ENCODE results near the gene DNAJC8.

The DNAJC8 gene

DNA sequence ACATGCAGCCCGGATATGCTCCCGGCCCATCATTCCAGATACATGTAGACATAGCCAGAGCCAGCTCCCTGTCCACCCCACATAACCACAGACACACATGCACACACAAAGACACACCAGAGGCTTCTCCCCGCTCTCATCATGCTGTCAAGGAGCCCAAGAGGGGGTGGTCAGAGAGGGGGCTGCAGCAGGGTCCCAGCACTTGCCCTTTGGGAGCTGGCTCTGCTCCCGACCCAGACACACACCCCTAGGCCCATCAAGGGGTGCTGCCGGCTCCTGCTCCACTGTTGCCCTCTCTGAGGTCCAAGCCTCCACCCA lies 58.9 kb downstream of the DNAJC8 start:
- Histone ChIP-seq H3K9me3 (ENCODE audit: insufficient read depth, low read length) (no peaks in the 10 kb centered on the region), H3K36me3 (ENCODE audit: insufficient read depth, insufficient read length, low read length) (no peaks in the 10 kb centered on the region), H3K4me3 (ENCODE audit: insufficient read length, low read depth) (no peak overlapping the region), H3K4me1 (ENCODE audit: insufficient read depth, insufficient read length) (peaks cover 34% of the 10 kb centered on the region), H3K27me3 (ENCODE audit: insufficient read depth, insufficient read length) (no peaks in the 10 kb centered on the region), H3K9ac (ENCODE audit: insufficient read length, low read depth) (peak overlapping the region; percentile 15)
- TF ChIP-seq YY1 (IDR thresholded peaks at IDR 0.05; ENCODE audit: insufficient read depth, insufficient read length) (no peak), ZNF274 (IDR thresholded peaks at IDR 0.05; ENCODE audit: low read depth, low read length) (no peak), SUZ12 (IDR thresholded peaks at IDR 0.05; ENCODE audit: extremely low read depth, insufficient read depth, insufficient read length) (no peak)
- no peak for DNase-seq (ENCODE audit: low read depth, low spot score)

DNA sequence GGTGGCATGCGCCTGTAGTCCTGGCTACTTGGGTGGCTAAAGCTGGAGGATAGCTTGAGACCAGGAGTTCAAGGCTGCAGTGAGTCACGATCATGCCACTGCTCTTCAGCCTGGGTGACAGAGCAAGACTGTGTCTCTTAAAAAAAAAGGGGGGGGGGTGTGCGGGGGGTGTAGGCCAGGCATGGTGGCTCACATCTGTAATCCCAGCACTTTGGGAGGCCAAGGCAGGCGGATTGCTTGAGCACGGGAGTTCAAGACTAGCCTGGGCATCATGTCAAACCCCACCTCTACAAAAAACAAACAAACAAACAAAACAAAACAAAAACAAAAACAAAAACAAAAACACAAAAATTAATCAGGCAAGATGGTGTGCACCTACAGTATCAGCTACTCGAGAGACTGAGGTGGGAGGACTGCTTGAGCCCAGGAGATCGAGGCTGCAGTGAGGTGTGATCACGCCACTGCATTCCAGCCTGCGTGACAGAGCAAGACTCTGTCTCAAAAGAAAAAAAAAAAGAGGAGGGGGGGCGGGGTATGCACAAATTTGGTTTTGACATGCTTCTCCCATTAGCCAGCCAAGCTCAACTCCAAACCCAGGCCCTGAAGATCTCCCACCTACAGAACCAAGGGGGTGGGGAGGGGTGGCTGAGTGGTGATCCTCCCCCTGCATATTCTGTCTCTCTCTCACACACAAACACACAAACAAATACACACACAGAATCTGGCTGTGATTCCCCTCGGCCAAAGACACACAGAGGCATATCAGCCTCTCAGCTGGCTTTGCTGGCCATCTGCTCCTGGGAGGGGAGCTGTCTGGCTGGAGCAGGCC lies 59.5 kb downstream of the DNAJC8 start:
- H3K9ac ChIP-seq (ENCODE audit: insufficient read length, low read depth) = peak overlapping the region; percentile 34

DNA sequence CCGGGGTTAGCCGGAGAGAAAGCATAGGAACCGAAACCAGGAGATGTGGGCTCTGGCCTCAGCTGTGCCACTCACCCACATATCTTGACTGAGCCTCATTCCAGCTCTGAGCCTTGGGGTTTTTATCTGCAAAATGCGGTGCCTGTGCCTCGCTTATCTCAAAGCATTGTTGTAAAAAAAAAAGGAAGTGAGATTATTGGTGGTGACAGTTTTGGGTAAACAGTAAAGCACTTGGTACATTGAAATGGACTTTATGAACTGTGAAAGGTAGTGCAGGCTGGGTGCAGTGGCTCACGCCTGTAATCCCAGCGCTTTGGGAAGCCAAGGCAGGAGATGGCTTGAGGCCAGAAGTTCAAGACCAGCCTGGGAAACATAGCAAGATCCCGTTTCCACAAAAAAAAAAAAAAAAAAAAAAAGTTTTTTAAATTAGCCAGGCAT lies 60.1 kb downstream of the DNAJC8 start:
- Histone ChIP-seq H3K27me3 (ENCODE audit: insufficient read depth, insufficient read length) (no peaks in the 10 kb centered on the region), H3K36me3 (ENCODE audit: insufficient read depth, insufficient read length, low read length) (no peaks in the 10 kb centered on the region), H3K4me3 (ENCODE audit: insufficient read length, low read depth) (no peak overlapping the region), H3K4me1 (ENCODE audit: insufficient read depth, insufficient read length) (peaks cover 29% of the 10 kb centered on the region), H3K9me3 (ENCODE audit: insufficient read depth, low read length) (no peaks in the 10 kb centered on the region), H3K9ac (ENCODE audit: insufficient read length, low read depth) (no peak overlapping the region)
- no peak for DNase-seq (ENCODE audit: low read depth, low spot score)
- no peak for TF ChIP-seq ZNF274 (IDR thresholded peaks at IDR 0.05; ENCODE audit: low read depth, low read length)
- no peak for TF ChIP-seq YY1 (IDR thresholded peaks at IDR 0.05; ENCODE audit: insufficient read depth, insufficient read length)
- TF ChIP-seq SUZ12 (IDR thresholded peaks at IDR 0.05; ENCODE audit: extremely low read depth, insufficient read depth, insufficient read length) = no peak

More for the DNA sequence above, 59.5 kb downstream of the DNAJC8 start:
- Histone ChIP-seq H3K27me3 (ENCODE audit: insufficient read depth, insufficient read length) (no peaks in the 10 kb centered on the region), H3K4me3 (ENCODE audit: insufficient read length, low read depth) (no peak overlapping the region), H3K36me3 (ENCODE audit: insufficient read depth, insufficient read length, low read length) (no peaks in the 10 kb centered on the region), H3K4me1 (ENCODE audit: insufficient read depth, insufficient read length) (peaks cover 32% of the 10 kb centered on the region), H3K9me3 (ENCODE audit: insufficient read depth, low read length) (no peaks in the 10 kb centered on the region)
- DNase-seq (ENCODE audit: low read depth, low spot score) = no peak
- no peak for TF ChIP-seq ZNF274 (IDR thresholded peaks at IDR 0.05; ENCODE audit: low read depth, low read length)
- no peak for TF ChIP-seq YY1 (IDR thresholded peaks at IDR 0.05; ENCODE audit: insufficient read depth, insufficient read length)
- no peak for TF ChIP-seq SUZ12 (IDR thresholded peaks at IDR 0.05; ENCODE audit: extremely low read depth, insufficient read depth, insufficient read length)

DNA sequence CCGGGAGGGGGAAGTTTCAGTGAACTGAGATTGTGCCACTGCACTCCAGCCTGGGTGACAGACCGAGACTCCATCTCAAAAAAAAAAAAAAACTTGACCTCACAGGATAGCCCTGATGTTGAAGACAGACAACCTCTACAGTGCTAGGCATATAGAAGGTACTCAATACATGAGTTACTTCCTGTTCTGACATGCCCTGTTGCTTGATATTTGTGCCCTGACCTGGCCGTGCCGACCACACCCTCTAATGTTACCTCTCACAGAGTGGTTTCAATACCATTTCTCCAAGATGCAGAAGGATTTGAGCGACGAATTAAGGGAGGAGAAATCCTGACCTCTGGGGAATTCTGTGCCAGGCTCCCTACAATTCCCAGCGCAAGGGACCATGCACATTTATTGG lies 61.6 kb downstream of the DNAJC8 start:
- peaks cover 26% of the 10 kb centered on the region for H3K4me1 ChIP-seq (ENCODE audit: insufficient read depth, insufficient read length)
- H3K9ac ChIP-seq (ENCODE audit: insufficient read length, low read depth) = no peak overlapping the region
- no peak for TF ChIP-seq YY1 (IDR thresholded peaks at IDR 0.05; ENCODE audit: insufficient read depth, insufficient read length)
- TF ChIP-seq SUZ12 (IDR thresholded peaks at IDR 0.05; ENCODE audit: extremely low read depth, insufficient read depth, insufficient read length) = no peak
- TF ChIP-seq ZNF274 (IDR thresholded peaks at IDR 0.05; ENCODE audit: low read depth, low read length) = no peak

DNA sequence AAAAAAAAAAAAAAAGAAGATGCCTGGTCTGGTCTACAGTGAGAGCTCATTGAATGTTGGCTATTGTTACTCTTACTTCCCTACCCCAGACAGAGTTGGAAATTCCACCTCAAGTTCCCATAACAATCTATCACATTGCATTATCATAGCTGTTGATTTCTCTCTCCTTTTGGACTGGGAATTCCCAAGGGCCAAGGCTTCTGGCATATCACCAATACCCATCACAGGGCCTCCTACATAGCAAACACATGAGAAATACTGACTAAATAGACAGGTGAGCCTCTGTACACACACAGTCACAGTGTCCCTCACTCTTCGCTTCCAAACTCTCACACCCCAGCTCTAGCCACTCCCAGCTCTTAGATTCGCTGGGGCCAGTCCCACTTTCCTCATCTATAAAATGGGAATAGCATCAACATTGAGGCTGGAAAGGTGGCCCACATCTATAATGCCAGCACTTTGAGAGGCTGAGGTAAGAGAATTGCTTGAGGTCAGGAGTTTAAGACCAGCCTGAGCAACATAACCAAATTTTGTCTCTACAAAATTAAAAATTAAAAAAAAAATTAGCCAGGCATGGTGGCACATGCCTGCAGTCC lies 62.7 kb downstream of the DNAJC8 start:
- TF ChIP-seq SUZ12 (IDR thresholded peaks at IDR 0.05; ENCODE audit: extremely low read depth, insufficient read depth, insufficient read length) (no peak), ZNF274 (IDR thresholded peaks at IDR 0.05; ENCODE audit: low read depth, low read length) (no peak), YY1 (IDR thresholded peaks at IDR 0.05; ENCODE audit: insufficient read depth, insufficient read length) (no peak)
- H3K27me3 ChIP-seq (ENCODE audit: insufficient read depth, insufficient read length) = no peaks in the 10 kb centered on the region
- no peak overlapping the region for H3K9ac ChIP-seq (ENCODE audit: insufficient read length, low read depth)
- H3K36me3 ChIP-seq (ENCODE audit: insufficient read depth, insufficient read length, low read length) = no peaks in the 10 kb centered on the region
- no peaks in the 10 kb centered on the region for H3K9me3 ChIP-seq (ENCODE audit: insufficient read depth, low read length)
- peaks cover 19% of the 10 kb centered on the region for H3K4me1 ChIP-seq (ENCODE audit: insufficient read depth, insufficient read length)
- no peak for DNase-seq (ENCODE audit: low read depth, low spot score)
- H3K4me3 ChIP-seq (ENCODE audit: insufficient read length, low read depth) = no peak overlapping the region

More for the DNA sequence above, 61.6 kb downstream of the DNAJC8 start:
- no peak for DNase-seq (ENCODE audit: low read depth, low spot score)
- Histone ChIP-seq H3K36me3 (ENCODE audit: insufficient read depth, insufficient read length, low read length) (no peaks in the 10 kb centered on the region), H3K9me3 (ENCODE audit: insufficient read depth, low read length) (no peaks in the 10 kb centered on the region), H3K27me3 (ENCODE audit: insufficient read depth, insufficient read length) (no peaks in the 10 kb centered on the region), H3K4me3 (ENCODE audit: insufficient read length, low read depth) (no peak overlapping the region)

DNA sequence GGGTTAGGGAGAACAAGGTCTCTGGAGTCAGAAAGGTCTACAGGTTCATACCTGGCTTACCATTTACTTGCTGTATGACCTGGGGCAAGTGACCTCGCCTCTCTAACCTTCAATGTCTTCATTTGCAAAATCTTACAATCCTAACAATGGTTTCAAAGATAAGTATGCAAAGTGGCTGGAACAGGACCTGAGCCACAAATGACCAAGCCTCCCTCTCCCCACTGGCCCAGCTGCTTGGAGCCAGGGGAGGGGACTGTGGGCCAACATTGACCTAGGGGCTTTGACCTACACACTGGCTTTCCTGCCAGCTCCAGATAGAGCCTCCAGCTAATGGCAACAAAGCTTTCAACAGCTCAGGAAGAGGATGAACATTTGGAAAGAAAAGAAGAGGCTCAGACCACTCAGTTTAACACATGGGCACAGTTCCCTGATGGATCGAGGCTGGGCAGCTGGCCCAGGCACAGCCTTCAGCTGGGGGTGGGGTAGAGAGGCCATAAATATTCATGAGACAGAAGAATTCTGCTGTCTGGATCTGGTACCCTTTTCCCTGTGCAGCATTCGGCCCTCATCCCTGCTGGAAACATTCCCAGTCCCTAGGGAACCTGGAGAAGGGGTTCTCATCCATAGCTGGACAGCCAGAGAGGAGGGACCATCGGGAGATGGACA lies 69.2 kb downstream of the DNAJC8 start:
- Histone ChIP-seq H3K36me3 (ENCODE audit: insufficient read depth, insufficient read length, low read length) (no peaks in the 10 kb centered on the region), H3K27me3 (ENCODE audit: insufficient read depth, insufficient read length) (no peaks in the 10 kb centered on the region), H3K9ac (ENCODE audit: insufficient read length, low read depth) (no peak overlapping the region), H3K4me1 (ENCODE audit: insufficient read depth, insufficient read length) (peaks cover 13% of the 10 kb centered on the region), H3K4me3 (ENCODE audit: insufficient read length, low read depth) (no peak overlapping the region), H3K9me3 (ENCODE audit: insufficient read depth, low read length) (no peaks in the 10 kb centered on the region)
- TF ChIP-seq SUZ12 (IDR thresholded peaks at IDR 0.05; ENCODE audit: extremely low read depth, insufficient read depth, insufficient read length) (no peak), ZNF274 (IDR thresholded peaks at IDR 0.05; ENCODE audit: low read depth, low read length) (no peak), YY1 (IDR thresholded peaks at IDR 0.05; ENCODE audit: insufficient read depth, insufficient read length) (no peak)
- no peak for DNase-seq (ENCODE audit: low read depth, low spot score)

DNA sequence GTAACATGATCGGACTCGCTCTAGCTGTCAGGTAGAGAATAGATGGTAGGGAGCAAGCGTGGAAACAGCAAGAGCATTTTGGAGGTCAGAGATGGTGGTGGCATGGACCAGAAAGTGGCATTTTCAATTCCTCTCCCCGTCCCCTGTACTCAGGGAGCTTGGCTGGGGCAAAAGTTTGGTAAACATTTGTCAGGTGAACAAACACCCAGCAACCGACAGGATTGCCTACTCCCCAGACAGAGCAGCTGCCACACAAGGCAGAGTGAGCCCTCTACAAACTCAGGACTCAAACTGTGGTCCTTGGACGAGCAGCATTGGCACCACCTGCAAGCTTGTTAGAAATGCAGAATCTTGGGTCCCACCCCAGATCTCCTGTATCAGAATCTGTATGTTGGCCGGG lies 70.7 kb downstream of the DNAJC8 start:
- no peaks in the 10 kb centered on the region for H3K27me3 ChIP-seq (ENCODE audit: insufficient read depth, insufficient read length)
- H3K9me3 ChIP-seq (ENCODE audit: insufficient read depth, low read length) = no peaks in the 10 kb centered on the region
- H3K4me1 ChIP-seq (ENCODE audit: insufficient read depth, insufficient read length) = peaks cover 13% of the 10 kb centered on the region
- TF ChIP-seq YY1 (IDR thresholded peaks at IDR 0.05; ENCODE audit: insufficient read depth, insufficient read length) (no peak), ZNF274 (IDR thresholded peaks at IDR 0.05; ENCODE audit: low read depth, low read length) (no peak), SUZ12 (IDR thresholded peaks at IDR 0.05; ENCODE audit: extremely low read depth, insufficient read depth, insufficient read length) (no peak)
- H3K9ac ChIP-seq (ENCODE audit: insufficient read length, low read depth) = no peak overlapping the region
- no peaks in the 10 kb centered on the region for H3K36me3 ChIP-seq (ENCODE audit: insufficient read depth, insufficient read length, low read length)
- H3K4me3 ChIP-seq (ENCODE audit: insufficient read length, low read depth) = no peak overlapping the region
- DNase-seq (ENCODE audit: low read depth, low spot score) = no peak
